NAMALWA (cell line): ENCODE results near the gene INHA.

Experiments
- DNase-seq: peaks from one replicate; pipeline ENCODE4 v3.0.0-alpha.2; 2015; ENCODE audit warnings: low spot score

The INHA gene

DNA sequence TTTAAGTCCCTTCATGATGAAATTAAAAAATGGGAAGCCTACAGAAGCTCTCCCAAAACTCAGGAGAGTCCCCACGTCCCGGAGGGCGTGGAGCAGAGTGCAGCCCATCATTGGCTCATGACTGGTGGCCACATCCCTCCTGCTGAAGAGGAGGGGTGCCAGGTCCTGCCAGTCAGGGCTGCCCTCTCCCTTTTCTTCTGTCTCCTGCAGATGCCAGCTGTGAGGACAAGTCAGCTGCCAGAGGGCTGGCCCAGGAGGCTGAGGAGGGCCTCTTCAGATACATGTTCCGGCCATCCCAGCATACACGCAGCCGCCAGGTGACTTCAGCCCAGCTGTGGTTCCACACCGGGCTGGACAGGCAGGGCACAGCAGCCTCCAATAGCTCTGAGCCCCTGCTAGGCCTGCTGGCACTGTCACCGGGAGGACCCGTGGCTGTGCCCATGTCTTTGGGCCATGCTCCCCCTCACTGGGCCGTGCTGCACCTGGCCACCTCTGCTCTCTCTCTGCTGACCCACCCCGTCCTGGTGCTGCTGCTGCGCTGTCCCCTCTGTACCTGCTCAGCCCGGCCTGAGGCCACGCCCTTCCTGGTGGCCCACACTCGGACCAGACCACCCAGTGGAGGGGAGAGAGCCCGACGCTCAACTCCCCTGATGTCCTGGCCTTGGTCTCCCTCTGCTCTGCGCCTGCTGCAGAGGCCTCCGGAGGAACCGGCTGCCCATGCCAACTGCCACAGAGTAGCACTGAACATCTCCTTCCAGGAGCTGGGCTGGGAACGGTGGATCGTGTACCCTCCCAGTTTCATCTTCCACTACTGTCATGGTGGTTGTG is 2.6 kb downstream of the INHA start:
- DNase-seq: no peak

DNA sequence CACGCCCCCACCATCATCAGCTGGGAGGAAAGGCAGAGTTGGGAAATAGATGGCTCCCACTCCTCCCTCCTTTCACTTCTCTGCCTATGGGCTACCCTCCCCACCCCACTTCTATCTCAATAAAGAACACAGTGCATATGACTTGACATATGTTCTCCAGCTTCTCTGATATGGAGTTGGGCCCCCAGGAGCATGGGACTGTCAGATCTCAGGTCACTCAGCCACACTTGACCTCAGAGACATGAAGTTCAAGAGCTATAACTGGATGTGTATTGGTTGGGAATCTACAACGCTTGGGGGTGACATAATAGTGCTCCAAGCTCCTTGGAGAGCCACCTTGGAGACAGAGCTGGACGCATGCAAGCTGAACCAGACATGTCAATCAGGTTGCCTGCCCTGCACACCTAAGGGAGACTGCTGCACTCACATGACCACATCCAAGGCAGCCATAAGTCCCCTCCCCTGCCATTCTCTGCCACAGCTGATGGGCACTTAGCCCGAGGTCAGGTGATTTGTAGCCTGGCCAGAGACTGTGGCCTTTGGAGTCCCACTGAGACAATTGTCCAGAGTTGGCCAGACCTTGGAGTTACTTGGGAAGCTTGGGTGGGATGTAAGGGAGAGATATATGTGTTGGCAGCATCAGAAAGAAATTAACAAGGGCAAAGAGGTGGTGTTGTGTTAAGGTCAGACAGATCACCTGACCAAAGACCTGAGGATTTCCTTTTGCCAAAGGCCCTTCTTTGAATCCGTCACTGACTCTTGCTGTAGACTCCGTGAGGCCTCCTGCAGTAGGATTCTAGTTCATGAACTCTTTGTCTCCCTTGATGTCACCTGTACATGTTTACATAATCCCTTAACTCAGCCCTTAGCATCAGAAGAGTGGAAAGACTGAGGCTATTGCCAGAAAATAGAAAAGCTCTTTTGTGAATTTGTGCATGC is 3.7 kb downstream of the INHA start:
- no peak for DNase-seq

DNA sequence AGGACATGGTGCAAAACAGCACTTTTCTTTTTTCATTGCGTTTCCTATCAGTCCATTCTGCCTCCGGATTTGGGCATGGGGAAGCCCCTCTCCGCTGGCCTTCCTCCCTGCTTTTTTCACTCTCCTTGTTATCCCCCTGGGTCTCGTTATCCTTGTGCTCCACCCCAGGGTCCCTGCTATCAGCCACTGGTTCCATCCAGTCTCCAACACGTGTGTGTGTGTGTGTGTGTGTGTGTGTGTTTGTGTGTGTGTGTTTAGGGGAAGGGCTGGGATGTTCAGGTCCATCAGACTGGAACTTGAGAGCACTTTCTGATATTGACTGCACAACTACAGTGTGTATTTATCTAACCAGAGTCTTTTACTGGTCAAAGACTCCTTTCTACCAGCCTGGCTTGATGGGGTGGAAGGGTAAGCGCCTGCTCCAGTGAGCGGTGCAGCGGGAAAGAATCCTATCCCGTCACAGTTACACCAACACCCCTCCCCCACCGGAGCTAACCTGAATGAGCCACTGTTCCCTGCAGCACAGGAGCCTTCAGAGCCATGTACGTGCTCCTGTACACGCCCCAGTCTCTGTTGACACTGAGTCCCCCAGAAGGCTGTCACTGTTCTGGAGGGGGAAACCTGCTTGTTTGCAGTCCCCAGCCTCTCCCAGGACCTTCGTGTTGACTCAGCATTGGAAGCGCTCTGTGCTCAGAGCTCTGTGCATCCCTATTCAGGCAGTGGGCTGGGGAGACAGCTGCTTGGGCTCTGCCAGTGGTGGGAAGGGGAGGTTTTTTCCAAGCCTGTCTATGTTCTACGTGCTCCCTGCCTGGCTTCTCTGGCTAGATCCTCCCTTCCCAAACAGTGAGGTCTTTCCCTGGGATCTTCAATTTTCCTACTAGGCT is 4.6 kb downstream of the INHA start:
- no peak for DNase-seq

DNA sequence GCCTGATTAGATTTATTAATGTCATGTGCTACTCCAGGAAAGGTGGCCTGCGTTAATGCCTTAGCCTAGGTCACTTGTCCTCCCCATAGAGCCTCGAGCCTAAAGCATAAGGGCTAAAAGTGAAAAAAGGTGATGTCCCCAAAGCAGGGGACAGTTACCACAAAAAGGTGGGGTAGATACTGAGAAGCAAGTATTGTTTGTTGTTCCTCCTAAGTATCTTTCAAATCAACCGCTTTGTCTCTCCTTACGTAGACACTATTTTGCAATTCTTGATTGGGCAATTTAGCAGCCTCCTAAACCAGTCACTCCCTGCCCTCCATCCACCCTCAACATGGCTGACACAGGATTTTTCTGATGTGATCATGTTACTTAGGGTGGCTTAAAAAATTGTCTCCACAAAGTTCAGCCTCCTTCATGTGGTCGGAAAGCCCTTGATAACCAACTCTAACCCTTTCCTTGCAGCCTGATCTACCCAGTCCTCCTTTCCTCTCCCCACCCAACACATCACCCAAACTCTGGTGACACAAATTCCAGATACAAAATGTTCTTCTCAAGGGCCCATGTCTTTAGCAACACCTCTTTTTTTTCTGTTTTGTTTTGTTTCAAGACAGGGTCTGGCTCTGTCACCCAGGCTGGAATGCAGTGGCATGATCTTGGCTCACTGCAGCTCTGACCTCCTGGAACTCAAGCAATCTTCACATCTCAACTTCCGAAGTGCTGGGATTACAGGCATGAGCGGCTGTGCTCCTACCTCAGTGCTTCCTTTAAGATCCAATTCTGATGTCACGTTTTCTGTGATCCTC is 6.9 kb downstream of the INHA start:
- no peak for DNase-seq

DNA sequence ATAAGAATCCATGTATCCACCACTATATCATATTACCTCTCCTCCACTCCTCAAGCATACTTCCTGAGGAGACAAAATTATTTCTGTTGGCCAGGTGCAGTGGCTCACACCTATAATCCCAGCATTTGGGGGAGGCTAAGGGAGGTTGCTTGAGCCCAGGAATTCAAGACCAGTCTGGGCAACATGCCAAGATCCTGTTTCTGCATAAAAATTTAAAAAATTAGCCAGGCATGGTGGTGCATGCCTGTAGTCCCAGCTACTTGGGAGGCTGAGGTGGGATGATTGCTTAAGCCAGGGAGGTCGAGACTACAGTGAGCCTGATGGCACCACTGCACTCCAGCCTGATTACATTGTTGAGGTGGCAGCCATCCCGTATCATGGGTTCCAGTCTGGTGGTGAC is 9.2 kb downstream of the INHA start:
- no peak for DNase-seq

DNA sequence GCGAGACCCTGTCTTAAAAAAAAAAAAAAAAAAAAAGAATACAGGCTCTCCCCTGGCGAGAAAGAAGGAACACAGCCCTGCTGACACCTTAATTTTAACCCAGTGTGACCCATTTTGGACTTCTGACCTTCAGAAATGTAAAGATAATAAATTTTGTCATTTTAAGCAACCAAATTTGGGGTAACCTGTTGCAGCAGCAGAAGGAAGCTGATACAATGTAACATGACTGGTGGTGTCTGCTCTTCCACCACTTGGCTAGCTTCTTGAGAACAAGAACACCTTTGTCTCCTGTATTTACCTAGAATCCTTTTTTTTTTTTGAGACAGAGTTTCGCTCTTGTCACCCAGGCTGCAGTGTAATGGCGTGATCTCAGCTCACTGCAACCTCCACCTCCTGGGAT is 19.0 kb downstream of the INHA start:
- no peak for DNase-seq

DNA sequence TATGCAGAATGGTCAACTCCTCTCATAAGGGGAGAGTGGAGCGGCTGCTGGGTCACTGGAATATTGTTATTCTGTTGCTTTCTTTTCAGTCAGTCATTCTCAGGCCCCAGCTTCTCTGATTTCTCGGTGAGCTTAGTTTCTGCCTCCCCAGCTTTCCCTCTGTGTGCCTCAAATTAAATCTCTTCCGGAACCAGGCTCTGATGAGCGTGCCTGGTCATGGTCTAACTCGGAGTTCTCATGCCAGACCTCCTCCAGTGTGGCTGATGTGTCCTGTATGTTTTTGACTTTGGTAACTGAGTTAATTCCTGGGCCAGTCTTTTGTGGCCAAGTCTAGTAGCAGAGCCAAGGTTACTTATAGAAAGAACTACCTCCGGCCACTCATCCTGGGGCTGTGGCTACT is 20.6 kb downstream of the INHA start:
- DNase-seq: no peak

DNA sequence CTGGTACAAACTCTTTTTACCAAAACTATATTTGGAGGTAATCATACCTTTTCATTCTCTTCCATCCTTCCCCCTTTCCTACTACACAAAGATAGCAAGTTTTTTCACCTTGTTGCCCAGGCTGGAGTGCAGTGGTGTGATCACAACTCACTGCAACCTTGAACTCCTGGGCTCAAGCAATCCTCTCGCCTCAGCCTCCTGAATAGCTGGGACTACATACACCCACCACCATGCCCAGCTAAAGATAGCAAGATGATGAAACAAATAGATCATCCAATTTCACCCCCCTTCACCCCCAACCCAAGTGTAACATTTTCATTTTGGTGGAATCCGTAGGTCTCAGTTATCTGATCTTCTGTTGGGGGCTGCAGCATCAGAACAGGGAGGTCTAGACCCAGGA is 21.0 kb downstream of the INHA start:
- no peak for DNase-seq

DNA sequence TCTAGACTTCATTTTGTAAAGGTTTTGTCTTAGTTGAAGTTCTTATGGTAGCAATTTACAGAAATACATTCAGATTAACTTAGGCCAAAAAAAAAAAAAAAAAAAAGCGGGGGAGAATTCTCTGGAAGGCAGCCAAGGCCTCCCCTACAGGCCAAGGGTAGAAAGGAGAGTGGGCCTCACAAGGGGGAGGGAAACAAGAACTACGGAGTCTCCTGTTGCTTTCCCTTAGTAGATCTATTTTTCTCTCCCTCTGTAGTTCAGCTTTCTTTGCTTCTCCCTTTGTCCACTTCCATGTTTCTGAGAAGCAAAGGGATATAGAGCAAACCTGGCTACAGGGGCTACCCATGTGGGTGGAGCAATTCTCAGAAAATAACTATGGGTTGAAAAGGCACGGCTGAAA is 23.1 kb downstream of the INHA start:
- DNase-seq: no peak

DNA sequence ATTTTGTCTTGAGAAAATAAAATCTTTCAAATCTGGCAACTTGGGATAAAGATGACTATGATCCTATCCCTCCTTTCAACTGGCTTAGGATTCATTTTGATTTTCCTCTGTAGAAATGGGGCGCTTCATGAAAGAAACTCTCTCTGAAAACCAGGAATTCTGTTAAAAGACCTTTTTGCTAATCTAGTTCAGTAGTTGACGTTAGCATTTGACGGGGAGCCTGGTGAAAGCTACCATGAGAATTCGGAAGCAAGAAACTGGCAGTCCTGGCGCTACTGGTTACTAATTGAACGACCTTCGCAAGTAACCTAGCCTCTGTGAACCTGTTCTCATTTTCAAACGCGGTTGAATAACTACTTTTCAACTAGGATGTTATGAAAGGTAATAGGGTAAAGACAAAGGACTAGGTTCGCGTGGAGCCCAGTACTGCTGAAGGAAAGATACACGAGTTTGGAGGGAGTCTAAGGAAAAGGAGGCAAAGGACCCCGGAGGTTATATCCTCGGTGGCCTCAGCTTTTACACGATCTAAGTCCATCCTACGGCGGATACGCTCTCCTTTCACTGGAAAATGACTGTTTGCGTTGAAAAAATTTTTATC is 24.9 kb downstream of the INHA start:
- DNase-seq: no peak

DNA sequence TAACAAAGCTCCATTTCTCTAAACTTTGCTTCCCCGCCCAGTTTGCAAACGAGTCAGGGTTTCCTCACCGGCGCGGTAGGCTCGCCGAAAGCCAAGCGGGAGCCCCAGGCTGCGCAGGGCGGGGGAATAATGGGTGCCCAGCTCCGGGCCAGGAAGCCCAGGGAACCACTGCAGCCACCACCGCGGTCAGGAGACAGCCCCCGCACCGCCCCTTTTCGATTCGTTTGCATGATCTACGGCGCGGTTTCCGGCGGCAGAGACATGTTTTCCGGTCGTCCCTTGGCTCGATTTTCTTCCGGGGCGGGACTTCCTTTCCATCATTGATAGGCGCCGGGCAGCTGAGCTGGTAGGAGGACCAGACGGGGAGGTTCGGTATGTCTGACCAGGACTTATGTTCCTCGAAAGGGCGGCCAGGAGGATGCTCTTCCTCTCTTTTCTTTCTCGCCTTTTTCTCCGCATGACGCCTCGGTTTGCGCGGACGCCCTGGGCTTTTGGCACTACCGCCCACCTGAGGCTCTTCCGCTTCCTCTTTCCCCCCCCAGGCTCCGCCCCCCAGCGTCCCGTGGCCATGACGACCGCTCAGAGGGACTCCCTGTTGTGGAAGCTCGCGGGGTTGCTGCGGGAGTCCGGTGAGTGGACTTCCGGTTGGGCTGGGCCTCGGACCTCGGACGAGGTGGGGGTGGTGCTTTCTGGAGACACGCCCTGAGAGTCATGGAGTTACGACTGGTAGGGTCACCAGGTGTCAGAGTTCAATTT is 25.6 kb downstream of the INHA start, which contains the start of gene STK11IP:
STK11IP (plus strand) TSS at position 306 of the 756 bp plus-strand sequence; CDS start at position 569, 263 bp downstream.
- DNase-seq: peak; percentile 95

DNA sequence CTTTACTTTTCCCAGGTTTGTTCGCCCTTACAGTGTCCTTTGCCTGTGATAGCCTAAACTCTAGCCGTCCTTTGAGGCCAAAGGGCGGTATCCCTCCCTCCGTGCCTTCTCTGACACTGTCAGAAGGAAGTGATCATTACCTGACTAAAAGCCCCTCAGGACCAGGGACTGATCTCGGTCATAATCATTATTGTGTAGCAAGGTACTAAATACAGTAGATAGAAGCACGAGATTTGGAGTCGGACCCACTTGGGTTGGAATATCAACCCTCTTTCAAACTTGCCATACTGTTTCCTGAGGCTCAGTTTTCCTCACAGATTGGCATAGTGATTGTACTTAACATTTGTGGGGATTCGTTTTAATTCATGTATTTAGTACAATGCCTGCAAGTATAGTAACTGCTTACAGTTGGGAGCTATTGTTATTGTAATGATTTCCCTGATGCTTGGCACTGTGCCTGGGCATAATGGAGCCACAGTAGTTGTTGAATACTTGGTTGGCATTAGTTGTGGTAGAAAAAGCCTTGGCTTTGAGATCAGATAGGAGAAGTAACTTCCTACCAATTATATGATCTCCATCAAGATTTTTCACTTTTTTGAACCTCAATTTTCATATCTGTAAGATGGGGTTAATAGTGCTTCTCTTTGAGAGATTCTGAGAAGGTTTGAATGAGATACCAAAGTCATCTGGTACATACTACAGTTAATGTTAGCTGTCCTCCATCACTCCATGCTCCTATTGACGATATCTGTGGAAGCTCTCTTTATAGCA is 26.4 kb downstream of the INHA start:
- DNase-seq: no peak

DNA sequence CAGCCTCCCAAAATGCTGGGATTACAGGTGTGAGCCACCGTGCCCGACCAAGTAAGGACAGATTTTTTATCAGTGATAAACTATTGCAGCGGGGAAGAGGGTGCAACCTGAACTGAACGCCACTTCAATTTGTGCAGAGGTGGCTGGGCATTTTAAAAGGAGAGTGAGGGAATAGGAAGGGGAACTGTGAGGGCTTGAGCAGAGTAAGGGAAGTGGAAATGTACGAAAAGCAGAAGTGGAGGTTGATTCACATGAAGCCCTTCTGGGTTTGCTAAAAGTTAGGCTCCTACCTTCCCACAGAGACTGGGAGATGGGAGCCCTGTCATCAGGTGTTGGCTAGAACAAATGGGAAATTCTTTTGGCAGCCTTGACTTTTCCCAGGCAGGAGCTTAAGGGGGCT is 31.7 kb downstream of the INHA start:
- no peak for DNase-seq

DNA sequence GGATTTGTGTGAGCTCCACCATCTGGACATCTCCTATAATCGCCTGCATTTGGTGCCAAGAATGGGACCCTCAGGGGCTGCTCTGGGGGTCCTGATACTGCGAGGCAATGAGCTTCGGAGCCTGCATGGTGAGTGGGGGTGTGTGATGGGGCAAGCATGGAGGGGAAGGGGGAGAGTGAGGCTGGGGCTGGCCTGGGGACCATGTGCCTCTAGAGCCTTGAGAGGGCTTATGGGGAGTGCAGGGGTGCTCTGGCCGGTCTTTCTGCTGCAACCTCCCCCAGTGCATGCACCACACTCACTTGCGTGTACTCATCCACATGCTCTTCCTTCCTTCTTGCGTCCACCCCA is 33.5 kb downstream of the INHA start:
- no peak for DNase-seq

DNA sequence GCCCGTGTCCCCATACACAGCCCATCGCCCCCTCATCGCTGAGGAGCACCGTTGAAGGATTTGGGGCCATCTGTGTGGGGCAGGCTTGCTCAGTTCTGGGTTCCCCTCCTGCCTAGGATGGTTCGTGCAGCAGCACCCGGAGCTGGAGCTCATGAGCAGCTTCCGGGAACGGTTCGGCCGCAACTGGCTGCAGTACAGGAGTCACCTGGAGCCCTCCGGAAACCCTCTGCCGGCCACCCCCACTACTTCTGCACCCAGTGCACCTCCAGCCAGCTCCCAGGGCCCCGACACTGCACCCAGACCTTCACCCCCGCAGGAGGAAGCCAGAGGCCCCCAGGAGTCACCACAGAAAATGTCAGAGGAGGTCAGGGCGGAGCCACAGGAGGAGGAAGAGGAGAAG is 35.8 kb downstream of the INHA start:
- no peak for DNase-seq

DNA sequence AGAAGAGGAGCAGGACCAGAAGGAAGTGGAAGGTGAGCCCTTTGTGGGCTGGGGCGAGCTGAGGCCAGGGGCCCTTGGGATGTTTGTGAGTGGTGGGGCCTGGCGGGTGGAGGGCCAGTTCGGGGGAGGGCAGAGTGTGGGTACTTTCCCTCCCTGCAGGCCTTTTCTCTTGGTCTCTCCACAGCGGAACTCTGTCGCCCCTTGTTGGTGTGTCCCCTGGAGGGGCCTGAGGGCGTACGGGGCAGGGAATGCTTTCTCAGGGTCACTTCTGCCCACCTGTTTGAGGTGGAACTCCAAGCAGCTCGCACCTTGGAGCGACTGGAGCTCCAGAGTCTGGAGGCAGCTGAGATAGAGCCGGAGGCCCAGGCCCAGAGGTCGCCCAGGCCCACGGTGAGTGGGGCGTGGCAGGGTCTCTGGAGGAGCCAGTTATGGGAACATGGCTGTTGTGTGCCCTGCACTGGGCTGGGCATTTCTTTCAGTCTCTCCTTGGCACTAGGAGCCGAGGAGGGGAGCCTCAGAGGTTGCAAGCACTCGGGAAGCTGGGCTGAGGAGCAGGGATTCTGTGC is 36.4 kb downstream of the INHA start:
- DNase-seq: no peak

DNA sequence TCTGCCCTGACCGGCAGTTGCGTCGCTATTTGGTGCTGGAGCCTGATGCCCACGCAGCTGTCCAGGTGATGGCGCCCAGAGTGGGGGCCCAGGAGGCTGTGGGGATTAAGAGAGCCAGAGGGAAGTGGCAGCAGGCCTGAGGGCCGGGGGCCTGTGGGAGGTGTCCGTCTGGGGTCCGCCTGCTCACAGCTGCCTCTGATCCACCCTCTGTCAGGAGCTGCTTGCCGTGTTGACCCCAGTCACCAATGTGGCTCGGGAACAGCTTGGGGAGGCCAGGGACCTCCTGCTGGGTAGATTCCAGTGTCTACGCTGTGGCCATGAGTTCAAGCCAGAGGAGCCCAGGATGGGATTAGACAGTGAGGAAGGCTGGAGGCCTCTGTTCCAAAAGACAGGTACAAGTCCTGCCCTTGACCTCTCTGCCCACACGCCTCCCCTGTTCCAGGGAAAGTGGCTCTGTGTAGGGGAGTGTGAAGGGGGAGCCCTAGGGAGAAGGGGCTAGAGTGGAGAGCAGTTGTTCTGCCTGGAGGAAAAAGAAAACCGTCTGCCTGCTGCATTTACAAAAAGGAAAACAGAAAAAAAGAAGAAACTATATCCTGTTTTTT is 37.1 kb downstream of the INHA start:
- DNase-seq: no peak

DNA sequence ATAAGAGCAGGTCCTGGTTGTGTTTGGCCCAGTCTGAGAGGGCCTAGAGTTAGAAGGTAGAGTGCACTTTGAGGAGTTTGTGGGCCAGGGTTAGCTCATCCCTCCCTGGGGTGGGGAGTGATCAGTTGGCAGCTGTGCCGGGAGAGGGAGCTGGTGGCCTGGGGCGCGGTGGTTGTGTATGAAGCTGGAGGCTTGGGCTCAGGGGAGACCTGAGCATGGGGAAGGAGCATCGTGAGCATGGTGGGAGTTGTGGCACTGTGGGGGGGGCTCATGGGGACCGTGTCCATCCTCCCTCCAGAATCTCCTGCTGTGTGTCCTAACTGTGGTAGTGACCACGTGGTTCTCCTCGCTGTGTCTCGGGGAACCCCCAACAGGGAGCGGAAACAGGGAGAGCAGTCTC is 39.2 kb downstream of the INHA start:
- no peak for DNase-seq
